HG03025 (cell line): ENCODE data around the gene THSD4.

Experiments used
- ATAC-seq: cut with Tn5 transposase; IDR thresholded peaks from one replicate; pipeline ENCODE4 v1.9.1; 2021; ENCODE audit warnings: mild to moderate bottlenecking, moderate library complexity; ENCODE audit not compliant: unreplicated experiment, low FRiP score

Gene THSD4

GRCh38 chr15:71114887-71115566 lies at the start of gene THSD4:
Gene THSD4, plus strand, starts transcription at chr15:71115471.
- ATAC-seq: peak; percentile 69

GRCh38 chr15:71066983-71067382 lies 48.3 kb upstream of the THSD4 start:
- ATAC-seq: no peak

GRCh38 chr15:71069693-71070092 lies 45.6 kb upstream of the THSD4 start:
- no peak for ATAC-seq

GRCh38 chr15:71071529-71071928 lies 43.7 kb upstream of the THSD4 start:
- no peak for ATAC-seq

GRCh38 chr15:71072423-71072822 lies 42.8 kb upstream of the THSD4 start:
- no peak for ATAC-seq

GRCh38 chr15:71078506-71079207 lies 36.6 kb upstream of the THSD4 start:
- ATAC-seq: no peak

- no peak for ATAC-seq
Measured at GRCh38 chr15:71079208-71080044, 35.8 kb upstream of the THSD4 start.

- no peak for ATAC-seq
Measured at GRCh38 chr15:71080166-71080565, 35.1 kb upstream of the THSD4 start.

GRCh38 chr15:71080705-71081104 lies 34.6 kb upstream of the THSD4 start:
- no peak for ATAC-seq

GRCh38 chr15:71082803-71083202 lies 32.5 kb upstream of the THSD4 start:
- no peak for ATAC-seq

GRCh38 chr15:71083349-71083748 lies 31.9 kb upstream of the THSD4 start:
- no peak for ATAC-seq

- ATAC-seq: no peak
Measured at GRCh38 chr15:71084264-71084663, 31.0 kb upstream of the THSD4 start.

GRCh38 chr15:71085809-71086208 lies 29.5 kb upstream of the THSD4 start:
- ATAC-seq: no peak

- no peak for ATAC-seq
Measured at GRCh38 chr15:71088155-71088554, 27.1 kb upstream of the THSD4 start.

- no peak for ATAC-seq
Measured at GRCh38 chr15:71088683-71089082, 26.6 kb upstream of the THSD4 start.

GRCh38 chr15:71089801-71090200 lies 25.5 kb upstream of the THSD4 start:
- ATAC-seq: no peak

GRCh38 chr15:71091601-71092000 lies 23.7 kb upstream of the THSD4 start:
- no peak for ATAC-seq

GRCh38 chr15:71092056-71092600 lies 23.1 kb upstream of the THSD4 start:
- no peak for ATAC-seq

- ATAC-seq: no peak
Measured at GRCh38 chr15:71093054-71094024, 21.9 kb upstream of the THSD4 start.

GRCh38 chr15:71094137-71094536 lies 21.1 kb upstream of the THSD4 start:
- no peak for ATAC-seq
